Suprapubic skin (tissue), 4 donors: ENCODE results near the gene ADGRA1. TPM values are rescaled to one million over a fixed set of nuclear protein-coding genes. Genes with fewer than 3 reads are reported as not detected.

ENCODE experiments used
- DNase-seq, 2 donors: peaks; one replicate each; pipeline ENCODE4 v3.0.0-alpha.2; 2019; ENCODE audit warnings: low spot score in 2 of 2
- H3K27ac ChIP-seq: fragments of 200-600 bp; sonication (generic); one replicate; pipeline ENCODE4 v1.5.1; 2019
- H3K27me3 ChIP-seq: fragments of 200-600 bp; sonication (generic); one replicate; pipeline ENCODE4 v1.5.1; 2019
- H3K36me3 ChIP-seq: fragments of 200-600 bp; sonication (generic); one replicate; pipeline ENCODE4 v1.5.1; 2019
- H3K4me1 ChIP-seq: fragments of 200-600 bp; sonication (generic); one replicate; pipeline ENCODE4 v1.5.1; 2019
- H3K4me3 ChIP-seq: fragments of 200-600 bp; sonication (generic); one replicate; pipeline ENCODE4 v1.5.1; 2019; ENCODE audit warnings: mild to moderate bottlenecking
- H3K9me3 ChIP-seq: fragments of 200-600 bp; sonication (generic); one replicate; pipeline ENCODE4 v1.5.1; 2019
- EP300 ChIP-seq: sonication (generic); formaldehyde crosslinking; IDR thresholded peaks from one replicate; pipeline ENCODE4 v1.6.1; 2017; ENCODE audit warnings: antibody characterized with exemption
- POLR2A ChIP-seq, 2 donors: fragments of 450-650 bp; IDR thresholded peaks; one replicate each; pipeline ENCODE4 v1.6.1; 2017; ENCODE audit warnings: antibody characterized with exemption in 2 of 2, mild to moderate bottlenecking in 2 of 2, moderate library complexity in 2 of 2
- POLR2AphosphoS5 ChIP-seq, 3 donors: sonication (generic); formaldehyde crosslinking; IDR thresholded peaks; one replicate each; pipeline ENCODE4 v1.6.1; 2017; ENCODE audit warnings: antibody characterized with exemption in 3 of 3
- WGBS: methylation state at CpG from one replicate; pipeline ENCODE4 v1.1.5; 2018; 5-methylcytosine and 5-hydroxymethylcytosine counted together
- total RNA-seq, 4 donors: library from RNA; depleted of rRNA; stranded (reverse); fragments of >200 nt; gene quantifications; one replicate each; pipeline ENCODE4 v1.1.0, GENCODE V29; 2016
- TF ChIP-seq, protein P1 (sequence below), 2 donors: fragments of 200-600 bp in 1 of 2; fragments of 450-650 bp in 1 of 2; sonication (generic) in 1 of 2; IDR thresholded peaks; one replicate each; pipeline ENCODE4 v1.5.1; 2016 to 2019; ENCODE audit warnings: antibody characterized with exemption in 2 of 2, mild to moderate bottlenecking in 1 of 2, moderate library complexity in 1 of 2

ADGRA1 gene
- total RNA-seq, 4 donors from 2014 or later: not detected

DNA sequence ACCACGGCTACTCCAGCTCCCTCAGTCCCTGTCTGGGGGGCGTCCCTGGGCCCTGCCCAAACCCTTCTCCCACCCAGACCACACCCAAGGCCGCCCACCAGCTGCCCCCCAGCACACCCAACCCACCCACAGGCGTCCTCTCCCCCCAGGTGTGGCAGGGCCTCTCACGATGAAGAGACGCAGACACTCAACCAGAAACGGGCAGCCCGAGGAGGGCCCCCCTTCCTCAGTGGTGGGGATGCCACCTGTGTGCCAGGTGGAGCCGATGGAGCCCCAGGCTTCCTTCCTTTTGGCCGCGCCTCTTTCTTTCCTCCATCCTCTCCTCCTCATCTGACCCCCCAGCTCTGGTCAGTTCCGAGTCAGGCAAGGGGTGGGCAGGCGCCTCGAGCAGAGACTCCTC lies 28.7 kb downstream of the ADGRA1 start:
- Histone ChIP-seq H3K4me3 (no peak overlapping the region), H3K36me3 (no peaks in the 10 kb centered on the region), H3K27ac (no peak overlapping the region), H3K4me1 (no peaks in the 10 kb centered on the region), H3K27me3 (peaks cover 23% of the 10 kb centered on the region), H3K9me3 (peaks cover 5% of the 10 kb centered on the region)
- DNase-seq: no peak
- TF ChIP-seq, protein P1, sequence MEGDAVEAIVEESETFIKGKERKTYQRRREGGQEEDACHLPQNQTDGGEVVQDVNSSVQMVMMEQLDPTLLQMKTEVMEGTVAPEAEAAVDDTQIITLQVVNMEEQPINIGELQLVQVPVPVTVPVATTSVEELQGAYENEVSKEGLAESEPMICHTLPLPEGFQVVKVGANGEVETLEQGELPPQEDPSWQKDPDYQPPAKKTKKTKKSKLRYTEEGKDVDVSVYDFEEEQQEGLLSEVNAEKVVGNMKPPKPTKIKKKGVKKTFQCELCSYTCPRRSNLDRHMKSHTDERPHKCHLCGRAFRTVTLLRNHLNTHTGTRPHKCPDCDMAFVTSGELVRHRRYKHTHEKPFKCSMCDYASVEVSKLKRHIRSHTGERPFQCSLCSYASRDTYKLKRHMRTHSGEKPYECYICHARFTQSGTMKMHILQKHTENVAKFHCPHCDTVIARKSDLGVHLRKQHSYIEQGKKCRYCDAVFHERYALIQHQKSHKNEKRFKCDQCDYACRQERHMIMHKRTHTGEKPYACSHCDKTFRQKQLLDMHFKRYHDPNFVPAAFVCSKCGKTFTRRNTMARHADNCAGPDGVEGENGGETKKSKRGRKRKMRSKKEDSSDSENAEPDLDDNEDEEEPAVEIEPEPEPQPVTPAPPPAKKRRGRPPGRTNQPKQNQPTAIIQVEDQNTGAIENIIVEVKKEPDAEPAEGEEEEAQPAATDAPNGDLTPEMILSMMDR (IDR thresholded peaks at IDR 0.05): no peak
- TF ChIP-seq POLR2AphosphoS5 (IDR thresholded peaks at IDR 0.05) (no peak), EP300 (no peak), POLR2A (IDR thresholded peaks at IDR 0.05) (no peak)
- WGBS: 59% methylated on average over 12 of the region's 14 CpGs

DNA sequence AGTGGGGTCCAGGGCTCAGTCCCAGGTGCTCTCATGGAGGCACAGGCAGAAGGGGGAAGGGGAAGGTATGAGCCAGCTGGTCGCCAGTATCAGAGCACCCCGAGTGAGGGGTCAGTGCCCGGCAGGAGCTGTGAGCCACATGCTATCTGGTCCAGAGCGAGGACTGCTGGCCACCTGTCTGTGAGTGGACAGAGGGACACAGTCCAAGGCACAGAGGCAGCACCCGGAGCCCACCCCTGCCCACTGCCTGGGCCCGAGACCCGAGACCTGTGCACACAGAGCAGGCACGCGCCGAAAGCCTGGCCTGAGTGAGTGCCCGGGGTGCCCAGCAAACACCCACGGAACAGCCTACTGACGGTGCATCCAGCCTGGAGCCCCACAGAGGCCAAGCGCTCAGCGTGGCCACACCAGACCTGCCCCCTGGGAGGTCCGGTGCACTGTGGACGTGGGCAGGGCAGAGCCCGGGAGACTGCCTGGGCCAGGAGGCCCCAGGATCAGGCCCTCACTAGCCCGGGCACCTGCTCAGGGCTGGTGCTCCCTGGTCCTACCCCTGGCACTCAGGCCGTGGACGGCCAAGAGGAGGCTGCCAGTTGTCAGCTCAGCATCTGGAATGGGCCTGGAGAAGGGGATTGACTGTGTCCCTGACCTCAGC lies 29.4 kb downstream of the ADGRA1 start:
- Histone ChIP-seq H3K27ac (no peak overlapping the region), H3K4me3 (no peak overlapping the region), H3K4me1 (no peaks in the 10 kb centered on the region), H3K27me3 (peaks cover 23% of the 10 kb centered on the region), H3K9me3 (peaks cover 5% of the 10 kb centered on the region), H3K36me3 (no peaks in the 10 kb centered on the region)
- TF ChIP-seq, protein P1 (IDR thresholded peaks at IDR 0.05): no peak
- no peak for TF ChIP-seq POLR2AphosphoS5 (IDR thresholded peaks at IDR 0.05)
- TF ChIP-seq EP300: no peak
- no peak for TF ChIP-seq POLR2A (IDR thresholded peaks at IDR 0.05)
- DNase-seq: no peak
- WGBS: 85% methylated on average over 6 of the region's 21 CpGs

DNA sequence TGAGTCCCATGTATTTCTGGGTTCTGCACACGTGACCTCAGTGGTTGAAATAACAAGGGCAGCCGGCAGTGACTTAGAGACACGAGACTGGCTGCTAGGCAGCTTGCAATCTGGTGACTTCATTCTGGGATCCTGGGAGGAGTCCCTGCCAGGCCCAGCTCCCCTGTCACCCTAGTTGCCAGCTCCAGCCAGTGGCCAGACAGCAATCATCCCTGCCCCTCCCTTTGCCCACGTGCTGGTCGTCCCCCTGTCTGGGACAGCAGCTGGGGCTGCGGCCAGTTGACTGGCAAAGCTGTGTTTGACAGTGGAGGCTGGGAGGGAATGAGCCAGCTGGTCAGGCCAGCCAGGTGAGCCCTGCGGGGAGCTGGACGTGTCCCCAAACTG lies 30.0 kb downstream of the ADGRA1 start:
- DNase-seq: no peak
- Histone ChIP-seq H3K4me3 (no peak overlapping the region), H3K27me3 (peaks cover 24% of the 10 kb centered on the region), H3K36me3 (no peaks in the 10 kb centered on the region), H3K4me1 (no peaks in the 10 kb centered on the region), H3K9me3 (peaks cover 5% of the 10 kb centered on the region), H3K27ac (no peak overlapping the region)
- TF ChIP-seq, protein P1 (IDR thresholded peaks at IDR 0.05): no peak
- no peak for TF ChIP-seq POLR2A (IDR thresholded peaks at IDR 0.05)
- no peak for TF ChIP-seq EP300
- TF ChIP-seq POLR2AphosphoS5 (IDR thresholded peaks at IDR 0.05): no peak
- 0% methylated on average over 1 of the region's 8 CpGs for WGBS

DNA sequence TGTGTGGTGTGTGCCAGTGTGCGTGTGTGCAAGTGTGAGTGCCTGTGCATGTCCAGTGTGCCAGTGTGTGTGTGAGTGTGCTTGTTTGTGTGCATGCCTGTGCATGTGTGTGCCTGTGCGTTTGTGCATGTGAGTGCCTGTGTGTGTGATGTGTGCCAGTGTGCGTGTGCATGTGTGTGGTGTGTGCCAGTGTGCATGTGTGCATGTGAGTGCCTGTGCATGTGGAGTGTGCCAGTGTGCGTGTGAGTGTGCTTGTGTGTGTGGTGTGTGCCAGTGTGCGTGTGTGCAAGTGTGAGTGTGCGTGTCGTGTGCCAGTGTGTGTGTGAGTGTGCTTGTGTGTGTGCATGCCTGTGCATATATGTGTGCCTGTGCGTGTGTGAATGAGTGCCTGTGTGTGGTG lies 33.8 kb downstream of the ADGRA1 start:
- no peaks in the 10 kb centered on the region for H3K36me3 ChIP-seq
- H3K4me3 ChIP-seq: no peak overlapping the region
- H3K27me3 ChIP-seq: peaks cover 45% of the 10 kb centered on the region
- DNase-seq: no peak
- TF ChIP-seq POLR2A (IDR thresholded peaks at IDR 0.05) (no peak), POLR2AphosphoS5 (IDR thresholded peaks at IDR 0.05) (no peak), EP300 (no peak)
- TF ChIP-seq, protein P1 (IDR thresholded peaks at IDR 0.05): no peak
- no peaks in the 10 kb centered on the region for H3K4me1 ChIP-seq
- 81% methylated on average over 8 of the region's 8 CpGs for WGBS
- no peak overlapping the region for H3K27ac ChIP-seq
- peaks cover 5% of the 10 kb centered on the region for H3K9me3 ChIP-seq

DNA sequence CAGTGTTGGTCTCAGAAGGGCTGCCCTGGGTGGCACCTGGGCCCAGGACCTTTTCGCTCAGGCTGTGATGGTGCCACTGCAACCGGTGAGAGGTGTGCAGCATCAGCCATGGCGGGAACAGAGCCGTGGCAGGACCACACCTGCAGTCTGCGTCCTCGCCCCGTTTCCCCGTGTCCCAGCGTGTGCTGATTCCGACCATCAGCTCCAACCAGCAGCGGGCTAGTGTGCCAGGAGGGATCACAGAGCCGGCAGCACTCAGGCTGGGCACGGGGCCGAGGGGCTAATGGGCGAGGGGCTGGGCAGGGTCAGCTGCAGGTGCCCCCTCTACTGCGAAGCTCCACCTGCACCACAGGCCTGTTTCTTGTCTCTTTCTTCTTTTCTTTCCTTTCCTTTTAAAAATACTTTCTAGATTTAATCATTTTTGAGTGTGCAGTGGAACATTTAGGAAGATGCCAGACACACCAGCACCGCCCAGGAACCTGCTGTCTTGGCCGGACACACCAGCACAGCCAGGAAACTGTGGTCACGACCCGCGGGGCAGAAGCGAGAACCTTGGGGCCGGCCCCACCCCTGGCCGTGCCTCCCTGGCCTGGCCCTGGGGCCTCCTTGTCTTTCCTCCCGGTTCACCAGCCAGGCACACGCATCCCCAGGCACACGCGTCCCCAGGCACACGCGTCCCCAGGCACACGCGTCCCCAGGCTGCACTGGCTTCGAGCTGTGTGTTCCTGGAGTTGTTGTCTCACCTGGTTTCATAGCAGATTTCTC lies 34.6 kb downstream of the ADGRA1 start:
- Histone ChIP-seq H3K9me3 (peaks cover 5% of the 10 kb centered on the region), H3K4me1 (no peaks in the 10 kb centered on the region), H3K4me3 (no peak overlapping the region), H3K27me3 (peaks cover 48% of the 10 kb centered on the region), H3K27ac (no peak overlapping the region), H3K36me3 (no peaks in the 10 kb centered on the region)
- WGBS: 72% methylated on average over 32 of the region's 33 CpGs
- no peak for DNase-seq
- no peak for TF ChIP-seq POLR2AphosphoS5 (IDR thresholded peaks at IDR 0.05)
- TF ChIP-seq EP300: no peak
- TF ChIP-seq POLR2A (IDR thresholded peaks at IDR 0.05): no peak
- TF ChIP-seq, protein P1 (IDR thresholded peaks at IDR 0.05): no peak
